H9 (cell line): ENCODE measurements around the gene POU2F2. TPM values are rescaled to one million over a fixed set of nuclear protein-coding genes. Genes with fewer than 3 reads are reported as not detected.

Experiments
- DNase-seq: peaks from one replicate; pipeline ENCODE4 v3.0.0-alpha.2; 2017
- H2AFZ ChIP-seq: one replicate; pipeline ENCODE4 v1.6.1; 2013; ENCODE audit warnings: mild to moderate bottlenecking, low read length, control low read depth, moderate library complexity
- H2AK5ac ChIP-seq: 2 replicates; pipeline ENCODE4 v1.6.1; 2013; ENCODE audit warnings: low read length, control low read depth, mixed read lengths; ENCODE audit not compliant: insufficient read length
- H2BK120ac ChIP-seq: one replicate; pipeline ENCODE4 v1.6.1; 2013; ENCODE audit warnings: low read depth, mild to moderate bottlenecking, low read length, control low read depth, inconsistent platforms; ENCODE audit not compliant: poor library complexity, severe bottlenecking
- H2BK12ac ChIP-seq: 2 replicates; pipeline ENCODE4 v1.6.1; 2013; ENCODE audit warnings: low read length, control low read depth, mixed read lengths, low read depth; ENCODE audit not compliant: insufficient read length
- H2BK15ac ChIP-seq: 2 replicates; pipeline ENCODE4 v1.6.1; 2013; ENCODE audit warnings: low read depth, low read length, control low read depth
- H2BK20ac ChIP-seq: one replicate; pipeline ENCODE4 v1.6.1; 2013; ENCODE audit warnings: low read depth, mild to moderate bottlenecking, low read length, control low read depth, inconsistent platforms; ENCODE audit not compliant: poor library complexity, severe bottlenecking
- H2BK5ac ChIP-seq: 2 replicates; pipeline ENCODE4 v1.6.1; 2013; ENCODE audit warnings: low read length, control low read depth, mixed read lengths; ENCODE audit not compliant: insufficient read length
- H3K14ac ChIP-seq: 2 replicates; pipeline ENCODE4 v1.6.1; 2013; ENCODE audit warnings: low read length, control low read depth; ENCODE audit not compliant: insufficient read depth
- H3K18ac ChIP-seq: 2 replicates; pipeline ENCODE4 v1.6.1; 2013; ENCODE audit warnings: low read depth, mild to moderate bottlenecking, mixed read lengths, low read length, control low read depth; ENCODE audit not compliant: insufficient read length
- H3K23ac ChIP-seq: 2 replicates; pipeline ENCODE4 v1.6.1; 2013; ENCODE audit warnings: low read length, control low read depth, mixed read lengths, low read depth; ENCODE audit not compliant: insufficient read length
- H3K23me2 ChIP-seq: 2 replicates; pipeline ENCODE4 v1.6.1; 2013; ENCODE audit warnings: low read depth, mild to moderate bottlenecking, mixed read lengths, low read length, control low read depth; ENCODE audit not compliant: insufficient read length, poor library complexity, severe bottlenecking
- H3K27ac ChIP-seq: 2 replicates; pipeline ENCODE4 v1.5.1; 2013; ENCODE audit warnings: low read length, control low read depth, mixed read lengths, low read depth; ENCODE audit not compliant: insufficient read length
- H3K27me3 ChIP-seq: 2 replicates; pipeline ENCODE4 v1.6.1; 2013; ENCODE audit warnings: low read length, control low read depth, inconsistent platforms; ENCODE audit not compliant: insufficient read depth
- H3K4ac ChIP-seq: 2 replicates; pipeline ENCODE4 v1.6.1; 2013; ENCODE audit warnings: low read depth, mild to moderate bottlenecking, control low read depth, inconsistent platforms, low read length, moderate library complexity
- H3K4me1 ChIP-seq: 2 replicates; pipeline ENCODE4 v1.6.1; 2013; ENCODE audit warnings: low read length, control low read depth, inconsistent platforms; ENCODE audit not compliant: insufficient read depth
- H3K4me2 ChIP-seq: 2 replicates; pipeline ENCODE4 v1.6.1; 2013; ENCODE audit warnings: low read length, control low read depth, mixed read lengths; ENCODE audit not compliant: insufficient read length, insufficient read depth
- H3K56ac ChIP-seq: 2 replicates; pipeline ENCODE4 v1.6.1; 2013; ENCODE audit warnings: low read depth, mild to moderate bottlenecking, mixed read lengths, low read length, control low read depth; ENCODE audit not compliant: insufficient read length
- H3K79me1 ChIP-seq: 2 replicates; pipeline ENCODE4 v1.6.1; 2013; ENCODE audit warnings: low read depth, mild to moderate bottlenecking, moderate library complexity, low read length, control low read depth, inconsistent platforms; ENCODE audit not compliant: insufficient read depth, poor library complexity, severe bottlenecking
- H3K79me2 ChIP-seq: 2 replicates; pipeline ENCODE4 v1.6.1; 2013; ENCODE audit warnings: low read length, control low read depth, inconsistent platforms; ENCODE audit not compliant: insufficient read depth
- H3K9ac ChIP-seq: 2 replicates; pipeline ENCODE4 v1.6.1; 2013; ENCODE audit warnings: low read length, control low read depth, mixed read lengths; ENCODE audit not compliant: insufficient read length; ENCODE audit errors: extremely low read depth
- H3K9me3 ChIP-seq: one replicate; pipeline ENCODE4 v1.6.1; 2013; ENCODE audit warnings: low read depth, low read length, inconsistent platforms; ENCODE audit not compliant: control insufficient read depth
- H3T11ph ChIP-seq: one replicate; pipeline ENCODE4 v1.6.1; 2013; ENCODE audit warnings: mild to moderate bottlenecking, low read length, control low read depth, inconsistent platforms
- H4K20me1 ChIP-seq: one replicate; pipeline ENCODE4 v1.6.1; 2013; ENCODE audit not compliant: control insufficient read depth, insufficient read length, insufficient read depth
- H4K5ac ChIP-seq: 2 replicates; pipeline ENCODE4 v1.6.1; 2013; ENCODE audit warnings: low read depth, mild to moderate bottlenecking, mixed read lengths, low read length, control low read depth; ENCODE audit not compliant: insufficient read length
- H4K8ac ChIP-seq: replicated peaks from 2 replicates; pipeline ENCODE4 v1.6.1; 2013; ENCODE audit warnings: low read length, control low read depth, mixed read lengths, low read depth; ENCODE audit not compliant: insufficient read length
- H4K91ac ChIP-seq: 2 replicates; pipeline ENCODE4 v1.6.1; 2013; ENCODE audit warnings: low read depth, mild to moderate bottlenecking, moderate library complexity, mixed read lengths, low read length, control low read depth; ENCODE audit not compliant: insufficient read length
- H3K27ac Mint-ChIP-seq, 3 experiments: 2 replicates in 2 of 3; 3 replicates in 1 of 3; pipeline ENCODE4 v1.8.0; 2020 to 2021; ENCODE audit warnings: mixed read lengths in 3 of 3, mild to moderate bottlenecking in 1 of 3, moderate library complexity in 1 of 3
- H3K27me3 Mint-ChIP-seq: 2 replicates; pipeline ENCODE4 v1.8.0; 2021; ENCODE audit warnings: low read depth, mild to moderate bottlenecking, moderate library complexity, mixed read lengths
- H3K36me3 Mint-ChIP-seq, 3 experiments: 2 replicates in 2 of 3; 3 replicates in 1 of 3; pipeline ENCODE4 v1.8.0; 2020 to 2021; ENCODE audit warnings: low read depth in 3 of 3, mixed read lengths in 3 of 3; ENCODE audit not compliant: insufficient read depth in 1 of 3
- H3K4me1 Mint-ChIP-seq, 2 experiments: 2 replicates each; pipeline ENCODE4 v1.8.0; 2020; ENCODE audit warnings: mixed read lengths in 2 of 2
- H3K4me3 Mint-ChIP-seq, 2 experiments: 2 replicates in 1 of 2; 3 replicates in 1 of 2; pipeline ENCODE4 v1.8.0; 2020 to 2021; ENCODE audit warnings: mild to moderate bottlenecking in 2 of 2, mixed read lengths in 2 of 2, moderate library complexity in 1 of 2
- H3K9me3 Mint-ChIP-seq, 2 experiments: 2 replicates in 1 of 2; 3 replicates in 1 of 2; pipeline ENCODE4 v1.8.0; 2020; ENCODE audit warnings: mild to moderate bottlenecking in 2 of 2, mixed read lengths in 2 of 2, moderate library complexity in 1 of 2
- WGBS: extraction: QIAGEN DNeasy Blood & Tissue Kit; methylation state at CpG from one replicate; pipeline ENCODE4 v1.1.7; 2013; ENCODE audit warnings: missing lambda C conversion rate, low lambda C conversion rate, mixed read lengths; ENCODE audit not compliant: insufficient read length; ENCODE audit errors: extremely low coverage; 5-methylcytosine and 5-hydroxymethylcytosine counted together
- total RNA-seq: library from RNA; stranded (reverse); gene quantifications from 2 replicates; pipeline ENCODE4 v1.2.1, GENCODE V29; 2021
- TF ChIP-seq, protein P1 (sequence below): fragments of 200-600 bp; sonication (generic); conservative IDR thresholded peaks from 3 replicates; pipeline ENCODE4 v1.8.0; 2021; ENCODE audit warnings: antibody characterized with exemption, mild to moderate bottlenecking

Gene POU2F2
- total RNA-seq, 1 experiment from 2014 or later = 2.9 TPM

- no peak overlapping the region for H3K18ac ChIP-seq
- H3K79me2 ChIP-seq = peaks cover 21% of the 10 kb centered on the region
- H3K4me2 ChIP-seq = peak overlapping the region; percentile 97
- peaks cover 37 to 49% (median 43%) of the 10 kb centered on the region in 3 experiments for H3K36me3 Mint-ChIP-seq
- H3K23me2 ChIP-seq = peaks cover 11% of the 10 kb centered on the region
- no peak overlapping the region for H4K5ac ChIP-seq
- H2BK120ac ChIP-seq = no peak overlapping the region
- H3K27ac Mint-ChIP-seq = peak overlapping the region; percentile 4 to 83 (median 76); a peak in 5 of 7 replicates
- H2BK5ac ChIP-seq = no peak overlapping the region
- H3K4ac ChIP-seq = no peak overlapping the region
- H3K56ac ChIP-seq = no peak overlapping the region
- no peak overlapping the region for H3K14ac ChIP-seq
- TF ChIP-seq, protein P1, sequence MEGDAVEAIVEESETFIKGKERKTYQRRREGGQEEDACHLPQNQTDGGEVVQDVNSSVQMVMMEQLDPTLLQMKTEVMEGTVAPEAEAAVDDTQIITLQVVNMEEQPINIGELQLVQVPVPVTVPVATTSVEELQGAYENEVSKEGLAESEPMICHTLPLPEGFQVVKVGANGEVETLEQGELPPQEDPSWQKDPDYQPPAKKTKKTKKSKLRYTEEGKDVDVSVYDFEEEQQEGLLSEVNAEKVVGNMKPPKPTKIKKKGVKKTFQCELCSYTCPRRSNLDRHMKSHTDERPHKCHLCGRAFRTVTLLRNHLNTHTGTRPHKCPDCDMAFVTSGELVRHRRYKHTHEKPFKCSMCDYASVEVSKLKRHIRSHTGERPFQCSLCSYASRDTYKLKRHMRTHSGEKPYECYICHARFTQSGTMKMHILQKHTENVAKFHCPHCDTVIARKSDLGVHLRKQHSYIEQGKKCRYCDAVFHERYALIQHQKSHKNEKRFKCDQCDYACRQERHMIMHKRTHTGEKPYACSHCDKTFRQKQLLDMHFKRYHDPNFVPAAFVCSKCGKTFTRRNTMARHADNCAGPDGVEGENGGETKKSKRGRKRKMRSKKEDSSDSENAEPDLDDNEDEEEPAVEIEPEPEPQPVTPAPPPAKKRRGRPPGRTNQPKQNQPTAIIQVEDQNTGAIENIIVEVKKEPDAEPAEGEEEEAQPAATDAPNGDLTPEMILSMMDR = no peak
- no peak overlapping the region for H4K91ac ChIP-seq
- H4K20me1 ChIP-seq = no peaks in the 10 kb centered on the region
- DNase-seq = no peak
- no peaks in the 10 kb centered on the region for H3K27me3 ChIP-seq
- peaks cover 13% of the 10 kb centered on the region for H3K79me1 ChIP-seq
- H2BK15ac ChIP-seq = no peak overlapping the region
- no peak overlapping the region for H2BK12ac ChIP-seq
- no peaks in the 10 kb centered on the region for H3K9me3 Mint-ChIP-seq
- H3K4me1 Mint-ChIP-seq = peaks cover 20 to 32% of the 10 kb centered on the region in 2 experiments
- no peaks in the 10 kb centered on the region for H3K9me3 ChIP-seq
- H2BK20ac ChIP-seq = no peak overlapping the region
- WGBS = no CpG with 5 or more reads among the region's 1 CpG
- no peak overlapping the region for H2AK5ac ChIP-seq
- no peak overlapping the region for H3K27ac ChIP-seq
- H3K4me3 Mint-ChIP-seq = peak overlapping the region; percentile 96
- H4K8ac ChIP-seq = no peak overlapping the region
- H3K9ac ChIP-seq = no peak overlapping the region
- no peak overlapping the region for H3K23ac ChIP-seq
- H2AFZ ChIP-seq = no peak overlapping the region
- H3K27me3 Mint-ChIP-seq = no peaks in the 10 kb centered on the region; the same call in 1 of the 2 replicates
- H3K4me1 ChIP-seq = no peaks in the 10 kb centered on the region; the same call in 1 of the 2 replicates
- no peak overlapping the region for H3T11ph ChIP-seq
Measured at GRCh38 chr19:42078058-42078457, 54.2 kb downstream of the POU2F2 start.
